Activated effector memory CD4-positive, alpha-beta T cell treated with Interleukin-2 at 50 U/mL for 16 hours (primary cell): Measurements from ENCODE around the gene CAPZB.
A peak's percentile ranks its signal among the peaks of the same experiment; 100 is the strongest.

Experiments used
- DNase-seq: peaks from one replicate; pipeline ENCODE4 v3.0.0-alpha.2; 2020

Gene CAPZB

DNA sequence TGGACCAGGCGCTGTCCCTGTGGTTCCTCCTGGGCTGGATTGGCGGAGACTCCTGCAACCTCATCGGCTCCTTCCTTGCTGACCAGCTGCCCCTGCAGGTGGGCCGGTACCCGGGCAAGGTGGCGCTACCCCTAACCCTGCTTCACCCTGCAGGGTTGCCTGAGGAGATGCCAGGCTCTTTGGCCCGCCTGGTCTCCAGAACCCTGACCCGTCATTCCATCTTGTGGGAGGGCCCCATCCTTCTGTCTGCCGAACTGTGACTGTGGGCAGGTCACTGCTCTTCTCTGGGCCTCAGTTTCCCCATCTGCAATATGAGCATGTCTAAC is 160.7 kb downstream of the CAPZB start:
- no peak for DNase-seq

- no peak for DNase-seq
These were observed 161.2 kb downstream of the CAPZB start for GRCh38 chr1:19323987-19324664.

DNA sequence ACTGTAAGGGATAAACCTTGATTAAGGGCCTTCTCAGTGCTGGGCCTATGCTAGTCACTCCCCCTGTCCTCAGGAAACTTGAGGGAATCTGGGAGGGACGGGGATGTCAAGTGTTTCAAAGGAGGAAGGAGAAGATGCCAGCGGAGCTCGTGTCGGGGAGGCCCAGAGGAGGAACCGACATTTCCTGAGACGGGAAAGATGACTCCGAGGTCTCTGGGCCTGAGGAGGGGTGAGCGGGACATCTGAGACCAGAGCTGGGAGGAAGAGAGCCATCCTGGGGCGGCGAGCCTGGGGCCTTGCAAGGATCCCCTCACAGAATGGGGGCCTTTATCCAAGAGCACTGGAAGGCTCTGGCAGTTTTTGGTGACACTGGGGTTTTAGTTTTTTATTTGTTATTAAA is 162.9 kb downstream of the CAPZB start:
- DNase-seq: no peak

GRCh38 chr1:19321071-19321470 is 164.3 kb downstream of the CAPZB start:
- DNase-seq: no peak

DNA sequence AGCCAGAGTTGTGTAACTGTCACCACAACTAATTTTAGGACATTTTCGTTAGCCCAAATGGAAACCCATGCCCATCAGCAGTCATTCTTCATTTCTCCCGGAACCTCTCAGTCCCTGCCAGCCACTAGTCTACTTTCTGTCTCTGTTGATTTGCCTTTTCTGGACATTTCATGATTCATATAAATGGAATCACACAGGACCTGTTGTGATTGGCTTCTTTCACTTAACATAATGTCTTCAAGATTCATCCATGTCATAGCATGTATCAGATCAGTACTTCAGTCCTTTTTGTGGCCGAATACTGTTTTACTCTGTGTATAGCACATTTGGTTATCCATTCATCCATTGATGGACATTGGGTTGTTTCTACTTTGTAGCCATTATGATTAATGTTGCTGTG is 166.1 kb downstream of the CAPZB start:
- DNase-seq: no peak

DNA sequence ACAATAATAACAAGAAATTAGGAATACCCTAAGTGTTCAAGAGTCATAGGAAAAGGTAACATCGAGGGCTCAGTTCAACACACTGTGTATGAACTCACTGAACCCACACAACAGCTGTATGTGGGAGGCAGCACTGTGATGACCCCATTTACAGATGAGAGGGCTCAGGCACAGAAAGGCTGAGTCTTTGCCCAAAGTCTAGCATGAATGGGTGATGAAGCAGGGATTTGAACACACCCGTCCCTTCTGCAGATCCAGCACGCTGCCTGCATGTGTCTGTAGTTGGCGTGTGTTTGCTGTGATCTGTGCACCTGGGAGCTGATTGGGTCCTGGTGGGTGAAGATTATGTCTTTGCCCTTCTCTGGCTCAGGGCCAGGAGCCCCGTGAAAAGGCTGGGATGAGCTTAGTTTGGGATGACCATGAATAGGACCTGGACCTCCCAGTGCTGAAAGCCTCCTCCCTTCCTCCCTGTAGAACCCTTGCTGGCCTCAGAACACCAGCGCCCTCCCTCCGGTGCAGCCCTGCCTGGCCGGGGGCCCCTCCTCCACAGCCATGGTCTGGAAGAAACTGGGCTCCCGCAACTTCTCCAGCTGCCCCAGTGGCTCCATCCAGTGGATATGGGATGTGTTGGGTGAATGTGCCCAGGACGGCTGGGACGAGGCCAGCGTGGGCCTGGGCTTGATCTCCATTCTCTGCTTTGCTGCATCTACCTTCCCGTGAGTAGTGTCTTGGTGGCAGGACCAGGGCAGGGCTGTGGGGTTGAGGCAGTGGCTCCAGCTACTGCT is 168.0 kb downstream of the CAPZB start:
- DNase-seq: no peak

DNA sequence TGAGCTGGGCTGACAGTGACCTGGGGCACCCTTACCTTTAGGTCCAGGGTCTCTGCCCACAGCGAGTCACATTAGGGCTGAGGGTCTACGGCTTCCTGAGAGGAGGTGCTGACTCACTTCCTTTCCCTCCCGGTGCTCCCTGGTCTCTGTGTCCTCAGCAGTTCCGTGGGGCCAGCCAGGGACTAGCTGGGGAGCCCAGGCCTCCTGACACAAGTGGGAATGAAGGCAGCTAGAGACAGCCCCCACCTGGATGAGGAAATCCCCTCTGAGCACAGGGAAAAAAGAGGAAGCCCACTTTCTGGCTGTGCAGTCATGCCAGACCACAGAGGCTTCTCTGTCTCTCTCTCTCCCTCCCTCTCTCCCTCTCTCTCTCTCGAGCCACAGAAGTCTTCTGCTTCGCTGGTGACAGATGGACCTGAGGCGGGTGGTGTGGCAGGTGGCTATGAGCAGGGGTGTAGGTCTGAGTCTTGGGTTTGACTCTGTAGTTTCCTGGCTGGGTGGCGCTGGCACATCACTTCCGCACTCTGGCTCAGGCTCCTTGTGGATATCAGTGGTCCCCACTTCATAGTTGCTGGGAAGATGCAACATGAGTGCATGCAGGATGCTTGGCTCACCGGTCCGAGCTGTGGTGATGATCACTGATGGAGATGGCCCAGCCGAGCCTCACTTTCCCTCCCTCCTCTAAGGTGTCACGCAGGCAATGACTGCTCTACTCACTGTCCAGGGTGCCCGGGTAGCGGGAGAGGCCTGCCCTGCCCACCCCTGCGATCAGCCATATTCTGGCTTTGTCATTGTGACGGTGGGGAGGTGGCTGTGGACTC is 169.8 kb downstream of the CAPZB start:
- no peak for DNase-seq

DNA sequence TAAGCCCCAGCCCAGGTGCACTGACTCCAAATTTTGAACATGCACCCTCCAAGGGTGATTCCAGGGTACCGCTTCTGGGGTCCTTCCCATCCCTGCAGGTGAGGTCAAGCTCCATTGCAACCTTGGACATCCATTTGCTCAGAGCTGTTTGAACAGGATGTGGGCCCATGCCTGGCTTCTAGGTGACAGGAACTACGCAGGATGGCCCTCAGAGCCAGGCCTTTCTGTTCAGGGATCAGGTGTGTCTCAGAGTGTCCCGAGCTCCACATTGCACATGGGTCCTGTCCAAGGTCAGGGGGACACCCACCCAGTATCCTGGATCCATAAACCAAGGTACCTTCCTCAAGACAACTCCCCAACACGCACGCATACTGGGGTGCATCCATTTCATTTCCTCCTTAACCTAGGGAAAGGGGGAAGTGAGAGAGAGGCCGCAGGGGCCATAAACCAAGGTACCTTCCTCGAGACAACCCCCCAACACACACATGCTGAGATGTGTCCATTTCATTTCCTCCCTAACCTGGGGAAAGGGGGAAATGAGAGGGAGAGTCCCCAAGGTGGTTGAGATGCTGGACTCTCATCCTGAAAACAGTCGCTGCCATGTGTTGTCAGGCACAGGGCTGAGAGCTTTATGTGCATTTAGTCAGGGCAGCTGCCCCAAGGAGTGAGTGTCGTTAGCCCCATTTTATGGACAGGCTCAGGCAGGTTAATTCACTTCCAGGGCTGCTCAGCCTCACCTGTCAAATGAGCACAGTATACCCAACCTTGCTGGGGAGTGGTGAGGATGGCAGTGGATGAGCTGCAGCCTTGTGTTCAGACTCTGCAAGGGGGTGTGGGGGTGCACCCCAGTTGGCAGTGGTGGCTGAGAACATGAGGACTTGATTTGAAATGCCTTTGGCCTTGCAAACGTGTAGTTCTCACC is 171.1 kb downstream of the CAPZB start:
- no peak for DNase-seq

DNA sequence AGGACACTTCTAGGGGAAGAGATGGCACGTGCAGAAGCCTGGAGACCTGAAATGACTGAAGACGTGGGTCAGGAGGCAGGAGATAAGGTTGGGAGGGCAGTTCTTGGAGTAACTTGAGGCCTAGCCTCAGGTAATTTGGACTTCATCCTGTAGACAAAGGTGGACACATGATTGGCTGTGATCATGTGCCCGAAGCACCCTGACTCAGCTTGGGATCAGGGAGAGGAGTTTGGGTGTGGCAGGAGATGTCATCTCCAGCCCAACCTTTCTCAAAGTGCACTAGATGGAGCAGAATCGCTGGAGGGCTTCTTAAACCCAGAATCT is 171.7 kb downstream of the CAPZB start:
- DNase-seq: no peak

DNA sequence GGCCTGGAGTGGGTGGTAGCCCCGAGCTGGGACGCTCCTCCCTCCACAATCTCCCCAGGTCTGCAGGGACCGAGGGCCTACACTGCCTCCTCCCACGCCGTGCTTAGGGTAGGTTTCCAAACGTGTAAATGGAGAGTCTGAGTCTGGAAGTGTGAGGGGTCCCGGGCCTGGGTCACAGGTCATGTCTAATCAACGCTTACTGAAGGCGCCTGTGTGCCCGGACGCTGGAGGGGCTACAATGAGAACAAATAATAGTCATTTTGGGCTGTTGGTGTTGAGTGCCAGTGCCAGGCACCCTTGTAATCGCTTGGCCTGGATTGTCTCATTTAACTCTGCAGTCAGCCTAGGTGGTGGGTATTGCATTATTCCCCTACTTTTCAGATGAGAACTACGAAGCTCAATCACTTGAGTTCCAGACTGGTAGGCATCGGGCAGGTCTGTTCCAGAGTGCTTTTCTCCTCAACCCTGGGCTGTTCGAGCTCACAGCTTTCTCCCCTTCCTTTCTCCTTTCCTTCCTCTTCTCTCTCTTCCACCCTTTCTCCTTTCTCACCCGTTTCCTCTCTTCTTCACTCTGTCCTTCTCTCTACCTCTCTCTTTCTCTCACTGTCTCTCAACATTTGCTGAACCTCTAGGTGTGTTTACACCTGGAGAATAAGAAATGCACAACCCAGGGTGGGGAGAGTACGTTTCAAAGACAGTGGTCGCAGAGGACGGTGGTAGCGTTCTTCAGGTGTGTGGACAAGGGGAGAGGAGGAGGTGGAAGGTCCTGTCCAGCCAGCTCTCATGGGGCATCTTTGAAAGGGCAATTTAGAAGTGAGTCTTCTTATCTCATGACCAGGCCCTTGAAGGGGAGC is 172.3 kb downstream of the CAPZB start:
- DNase-seq: no peak

GRCh38 chr1:19311931-19312781 is 173.2 kb downstream of the CAPZB start, which contains the start of the genes AKR7A2 and SLC66A1:
Gene AKR7A2, minus strand, starts transcription at chr1:19312144. Its CDS starts 20 bp downstream, at chr1:19312124.
Gene SLC66A1, plus strand, starts transcription at chr1:19312326. Its CDS starts 5,352 bp downstream, at chr1:19317678.
- DNase-seq: peak; percentile 88

- peak; percentile 8 for DNase-seq
These were observed 173.8 kb downstream of the CAPZB start for GRCh38 chr1:19311503-19311930.

DNA sequence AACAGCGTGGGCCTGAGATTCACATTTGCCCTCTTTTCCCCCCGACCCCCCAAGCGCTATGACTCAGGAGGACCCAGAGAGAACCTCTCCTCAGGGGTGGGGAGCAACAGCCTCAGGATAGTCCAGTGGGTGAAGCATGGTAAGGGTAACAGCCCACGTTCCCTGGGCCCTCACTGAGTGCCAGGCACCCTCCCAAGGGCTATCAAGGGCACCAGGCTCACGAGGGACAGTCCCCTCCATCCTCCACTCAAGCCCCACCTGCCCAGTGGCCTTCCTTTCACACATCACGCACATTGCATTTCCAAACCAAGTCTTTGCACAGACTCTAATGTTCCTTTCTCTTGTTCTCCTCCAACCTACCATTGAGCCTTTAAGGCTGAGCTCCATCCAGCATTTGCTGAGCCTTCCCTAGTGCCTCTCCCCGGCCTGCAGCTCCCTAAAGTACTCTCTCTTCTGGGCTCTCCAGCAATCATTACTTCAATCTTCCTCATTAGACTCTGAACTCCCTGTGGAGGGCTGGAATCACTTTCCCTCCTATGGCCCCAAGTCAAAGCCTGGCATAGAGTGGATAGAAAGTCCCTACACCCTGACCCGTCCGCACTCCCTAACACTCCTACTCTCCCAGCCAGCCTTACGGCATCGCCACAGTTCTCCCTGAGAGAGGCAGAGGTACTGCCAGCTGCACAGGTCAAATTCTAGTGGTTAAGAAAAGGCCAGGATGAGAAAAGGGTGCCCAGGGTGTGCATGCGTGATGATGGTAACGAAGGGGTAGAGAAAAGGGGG is 174.4 kb downstream of the CAPZB start:
- DNase-seq: no peak

GRCh38 chr1:19310061-19310460 is 175.3 kb downstream of the CAPZB start:
- no peak for DNase-seq

DNA sequence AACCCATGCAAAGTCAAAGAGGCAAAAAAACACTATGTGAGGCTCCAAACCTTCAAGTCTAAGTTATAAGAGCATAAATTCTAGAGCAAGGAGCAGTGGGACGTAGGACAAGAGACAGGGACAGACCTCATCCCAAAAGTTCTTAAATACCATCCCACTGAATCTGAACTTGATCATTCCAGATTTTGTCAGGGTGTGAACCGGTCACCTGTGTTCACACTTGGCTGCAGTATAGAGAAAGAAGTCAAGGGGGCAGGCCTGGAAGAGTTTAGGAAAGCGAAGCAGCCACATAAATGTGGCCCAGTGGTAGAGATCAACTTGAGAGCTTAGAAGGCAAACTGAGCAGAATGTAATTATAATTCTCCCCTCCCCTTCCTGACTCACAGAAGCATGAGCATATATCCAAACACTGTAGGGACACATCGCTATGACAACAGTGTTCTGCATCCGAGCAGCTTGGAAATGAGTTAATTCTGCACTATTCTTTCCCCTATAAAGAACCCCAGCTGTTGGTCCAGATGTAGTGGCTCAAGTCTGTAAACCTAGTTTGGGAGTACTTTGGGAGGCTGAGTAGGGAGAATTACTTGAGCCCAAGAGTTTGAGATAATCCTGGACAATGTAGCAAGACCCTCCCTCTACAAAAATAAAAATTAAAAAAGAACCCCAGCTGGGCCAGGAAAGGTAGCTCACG is 176.1 kb downstream of the CAPZB start:
- DNase-seq: no peak

DNA sequence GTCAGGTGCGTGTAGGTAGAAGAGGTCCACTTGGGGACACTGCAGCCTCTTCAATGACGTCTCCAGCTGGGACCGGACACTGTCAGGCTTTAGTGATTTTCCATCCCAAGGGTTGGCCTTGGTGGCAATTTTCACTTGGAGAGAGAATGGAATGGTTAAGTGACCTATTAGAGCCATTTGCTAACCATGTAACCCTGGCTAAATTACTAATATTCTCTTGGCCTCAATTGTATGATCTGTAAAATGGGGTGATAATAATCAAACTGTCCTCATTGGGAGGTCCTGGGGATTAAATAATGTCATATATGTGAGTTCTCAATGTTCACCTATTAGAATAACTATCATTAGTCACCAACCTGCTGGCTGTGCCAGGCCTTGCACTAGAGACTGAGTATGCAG is 176.8 kb downstream of the CAPZB start:
- no peak for DNase-seq

DNA sequence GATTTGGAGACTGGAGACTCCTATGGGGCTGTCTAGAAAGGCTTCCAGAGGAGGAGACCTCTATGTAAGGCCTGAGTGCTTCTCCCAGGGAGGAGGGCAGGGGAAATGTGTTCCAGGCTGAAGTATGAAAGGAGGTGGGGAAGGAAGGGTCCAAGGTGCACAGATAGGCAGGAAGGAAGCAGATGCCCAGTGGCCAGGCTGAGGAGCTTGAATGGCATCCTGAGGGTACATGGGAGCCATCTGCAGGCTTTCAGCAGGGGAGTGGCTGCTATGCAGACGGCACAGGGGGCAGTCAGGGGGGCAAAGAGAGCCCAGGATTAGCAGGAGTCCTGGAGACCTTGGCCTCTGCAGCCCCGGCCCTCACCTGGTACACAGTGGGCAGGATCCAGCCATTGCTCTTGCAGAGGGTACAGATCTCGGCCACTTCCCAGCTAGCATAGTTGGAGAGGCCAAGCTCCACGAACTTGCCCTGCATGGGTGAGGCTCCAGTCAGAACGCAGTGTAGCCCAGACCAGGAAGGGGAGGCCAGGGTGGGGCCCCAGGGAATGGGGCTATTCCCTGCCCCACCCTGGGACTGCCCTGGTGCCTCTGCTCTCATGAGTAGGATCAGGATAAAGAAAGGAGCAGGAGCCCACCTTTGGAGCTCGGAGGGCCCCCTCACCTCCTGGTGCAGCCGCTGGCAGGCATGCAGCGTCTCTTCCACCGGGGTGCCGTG is 177.4 kb downstream of the CAPZB start:
- DNase-seq: no peak

GRCh38 chr1:19306941-19307340 is 178.4 kb downstream of the CAPZB start:
- DNase-seq: no peak

DNA sequence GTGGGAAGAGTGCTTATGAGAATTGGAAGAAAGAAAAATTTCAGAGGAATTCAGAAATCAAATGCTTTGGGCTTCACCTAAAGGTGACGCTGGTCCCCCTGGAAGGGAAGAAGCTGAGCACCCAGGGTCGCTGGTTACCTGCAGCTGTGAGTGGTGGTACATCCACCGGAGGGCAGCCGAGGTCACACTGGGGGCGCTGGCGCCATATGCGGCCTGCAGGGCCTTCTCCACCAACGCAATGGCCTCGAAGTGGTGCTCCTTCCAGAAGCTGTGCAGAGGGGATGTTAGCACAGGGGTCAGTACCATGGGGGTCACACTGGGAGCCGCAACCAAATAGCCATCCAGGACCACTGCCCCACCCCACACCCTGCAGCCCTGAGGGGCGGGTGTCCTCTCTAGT is 179.5 kb downstream of the CAPZB start:
- no peak for DNase-seq
